GM23248 (cell line): ENCODE results near the gene KCNE4. TPM values are rescaled to one million over a fixed set of nuclear protein-coding genes. Genes with fewer than 3 reads are reported as not detected.

Source experiments
- DNase-seq: peaks from one replicate; pipeline ENCODE4 v3.0.0-alpha.2; 2015
- H2AFZ ChIP-seq: fragments of 200-600 bp; sonication (generic); 2 replicates; pipeline ENCODE4 v1.6.1; 2016; ENCODE audit warnings: antibody characterized with exemption
- H3F3A ChIP-seq: fragments of 200-600 bp; sonication (generic); 2 replicates; pipeline ENCODE4 v1.6.1; 2016; ENCODE audit warnings: mild to moderate bottlenecking, antibody characterized with exemption, mixed run types; ENCODE audit not compliant: insufficient read depth
- H3K27ac ChIP-seq: fragments of 200-600 bp; sonication (generic); 2 replicates; pipeline ENCODE4 v1.5.1; 2016; ENCODE audit warnings: mild to moderate bottlenecking
- H3K27me3 ChIP-seq: fragments of 200-600 bp; sonication (generic); replicated peaks from 2 replicates; pipeline ENCODE4 v1.6.1; 2016; ENCODE audit warnings: mild to moderate bottlenecking; ENCODE audit not compliant: insufficient read depth
- H3K36me3 ChIP-seq: fragments of 200-600 bp; sonication (generic); 2 replicates; pipeline ENCODE4 v1.6.1; 2016; ENCODE audit warnings: low read depth, mild to moderate bottlenecking
- H3K4me1 ChIP-seq: fragments of 200-600 bp; sonication (generic); 2 replicates; pipeline ENCODE4 v1.6.1; 2016; ENCODE audit warnings: mild to moderate bottlenecking; ENCODE audit not compliant: insufficient read depth
- H3K4me2 ChIP-seq: fragments of 200-600 bp; sonication (generic); one replicate; pipeline ENCODE4 v1.6.1; 2016; ENCODE audit warnings: mild to moderate bottlenecking; ENCODE audit not compliant: unreplicated experiment
- H3K4me3 ChIP-seq: fragments of 200-600 bp; sonication (generic); 2 replicates; pipeline ENCODE4 v1.5.1; 2016; ENCODE audit warnings: mild to moderate bottlenecking
- H3K79me2 ChIP-seq: fragments of 200-600 bp; sonication (generic); 2 replicates; pipeline ENCODE4 v1.6.1; 2016; ENCODE audit warnings: mild to moderate bottlenecking; ENCODE audit not compliant: insufficient read depth
- H3K9ac ChIP-seq: fragments of 200-600 bp; sonication (generic); 2 replicates; pipeline ENCODE4 v1.6.1; 2016; ENCODE audit warnings: mild to moderate bottlenecking
- H3K9me2 ChIP-seq: fragments of 200-600 bp; sonication (generic); 2 replicates; pipeline ENCODE4 v1.6.1; 2016; ENCODE audit warnings: mixed run types, mild to moderate bottlenecking, moderate library complexity; ENCODE audit not compliant: insufficient read depth
- H3K9me3 ChIP-seq: fragments of 200-600 bp; sonication (generic); one replicate; pipeline ENCODE4 v1.6.1; 2017; ENCODE audit warnings: low read depth
- H4K20me1 ChIP-seq: fragments of 200-600 bp; sonication (generic); 2 replicates; pipeline ENCODE4 v1.6.0; 2016; ENCODE audit not compliant: insufficient read depth
- EZH2 ChIP-seq: fragments of 200-600 bp; sonication (generic); IDR thresholded peaks from 2 replicates; pipeline ENCODE4 v1.6.1; 2018; ENCODE audit warnings: antibody characterized with exemption, mild to moderate bottlenecking; ENCODE audit not compliant: insufficient read depth, poor library complexity, severe bottlenecking
- EZH2phosphoT487 ChIP-seq: fragments of 200-600 bp; sonication (generic); IDR thresholded peaks from 2 replicates; pipeline ENCODE4 v1.6.1; 2018; ENCODE audit warnings: antibody characterized with exemption, moderate library complexity, mild to moderate bottlenecking, low read depth; ENCODE audit not compliant: insufficient read depth
- WGBS, 2 experiments: methylation state at CpG; one replicate each; pipeline ENCODE4 v1.1.6; 2015 to 2017; ENCODE audit warnings: low lambda C conversion rate in 2 of 2, low coverage in 1 of 2; ENCODE audit errors: missing lambda C conversion rate in 2 of 2; 5-methylcytosine and 5-hydroxymethylcytosine counted together
- in situ Hi-C: fragments of 300-500 bp; cut with MboI; formaldehyde crosslinking; loops from 2 replicates; pipeline ENCODE4 v1.15.0; 2020
- polyA plus RNA-seq: library from polyadenylated mRNA; unstranded; fragments of >200 nt; fragmentation: Nextera tagmentation; extraction: Ambion mirVana; gene quantifications from 2 replicates; pipeline ENCODE4 v1.2.1, GENCODE V29; 2016
- total RNA-seq: library from RNA; depleted of rRNA; stranded (reverse); fragments of >200 nt; shearing (Covaris generic); gene quantifications from 2 replicates; pipeline ENCODE4 v1.2.3, GENCODE V29; 2014

KCNE4 gene
- total and polyA plus RNA-seq, 2 experiments from 2014 or later, result 3.3 to 5.9 TPM

DNA sequence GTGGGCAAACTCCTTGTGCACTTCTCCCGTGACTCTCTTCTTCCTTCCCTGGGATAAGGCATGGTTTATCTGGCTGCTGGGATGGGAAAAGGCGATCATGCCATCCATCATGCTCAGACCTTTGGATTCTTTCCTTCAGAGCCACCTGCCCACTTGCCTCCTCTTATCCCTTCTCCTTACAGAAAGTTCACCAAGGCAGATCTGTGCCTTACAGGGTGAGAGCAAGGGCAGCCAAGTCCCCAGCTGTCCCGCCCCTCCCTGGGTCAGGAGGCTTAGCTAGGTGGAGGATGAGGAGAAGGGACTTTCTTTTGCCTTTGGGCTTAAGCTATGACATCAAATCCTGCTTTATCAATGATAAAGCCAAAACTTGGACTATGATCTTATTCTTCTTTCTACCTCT, 47.6 kb downstream of the KCNE4 start:
- no peaks in the 10 kb centered on the region for H3K27me3 ChIP-seq
- H3K27ac ChIP-seq, result peak overlapping the region; percentile 39; the same call in 1 of the 2 replicates
- no peaks in the 10 kb centered on the region for H4K20me1 ChIP-seq
- H3K4me2 ChIP-seq, result no peak overlapping the region
- H3F3A ChIP-seq, result 0 out of 2 replicates have a peak, but pooled peaks cover 5% of the 10 kb centered on the region
- WGBS, 2 experiments, result 83 to 87% methylated on average over 3 of the region's 3 CpGs
- H3K4me3 ChIP-seq, result no peak overlapping the region
- H3K9ac ChIP-seq, result no peak overlapping the region
- in situ Hi-C loops, result no loop called here
- H3K36me3 ChIP-seq, result no peaks in the 10 kb centered on the region
- no peaks in the 10 kb centered on the region for H3K9me3 ChIP-seq
- no peak for TF ChIP-seq EZH2
- no peak for TF ChIP-seq EZH2phosphoT487
- no peaks in the 10 kb centered on the region for H3K9me2 ChIP-seq
- H3K4me1 ChIP-seq, result peaks cover 13% of the 10 kb centered on the region
- no peaks in the 10 kb centered on the region for H3K79me2 ChIP-seq
- DNase-seq, result no peak
- no peak overlapping the region for H2AFZ ChIP-seq

DNA sequence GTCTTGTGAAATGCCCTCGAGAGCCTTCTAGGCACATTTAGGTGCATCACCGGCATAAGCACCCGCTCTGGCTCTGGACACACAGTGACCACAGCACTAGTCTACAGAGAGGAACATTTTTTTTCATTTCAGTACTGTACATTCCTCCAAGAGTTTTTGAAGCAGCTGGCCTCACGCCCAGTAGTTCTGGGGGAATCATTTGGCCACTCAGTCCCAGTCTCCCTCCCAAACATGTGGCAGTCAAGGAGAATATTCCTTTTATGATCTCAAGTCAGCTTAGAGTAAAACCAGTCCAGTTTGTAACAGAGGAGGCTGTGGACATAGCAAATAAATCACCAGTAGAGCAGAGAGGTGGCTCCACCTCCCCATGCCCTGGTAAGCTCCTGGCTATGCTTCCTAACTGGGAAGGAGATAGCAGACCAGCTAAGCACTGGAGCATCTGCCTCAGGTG, 48.1 kb downstream of the KCNE4 start:
- H3K9me2 ChIP-seq, result no peaks in the 10 kb centered on the region
- 18 to 19% methylated on average over 4 of the region's 4 CpGs for WGBS, 2 experiments
- in situ Hi-C loops, result loop anchor here (10.0 kb wide), 1 partner anchor 115 kb away; no protein-coding TSS in a partner anchor
- no peaks in the 10 kb centered on the region for H3K79me2 ChIP-seq
- no peaks in the 10 kb centered on the region for H3K27me3 ChIP-seq
- peaks cover 13% of the 10 kb centered on the region for H3K4me1 ChIP-seq
- 0 out of 2 replicates have a peak, but pooled peaks cover 5% of the 10 kb centered on the region for H3F3A ChIP-seq
- no peaks in the 10 kb centered on the region for H4K20me1 ChIP-seq
- peak overlapping the region; percentile 39; the same call in 1 of the 2 replicates for H3K27ac ChIP-seq
- H3K9ac ChIP-seq, result no peak overlapping the region
- H3K36me3 ChIP-seq, result no peaks in the 10 kb centered on the region
- H3K4me2 ChIP-seq, result no peak overlapping the region
- H3K9me3 ChIP-seq, result no peaks in the 10 kb centered on the region
- no peak overlapping the region for H2AFZ ChIP-seq
- peak; percentile 78 for DNase-seq
- H3K4me3 ChIP-seq, result no peak overlapping the region
- TF ChIP-seq EZH2phosphoT487 (no peak), EZH2 (no peak)

GRCh38 chr2:223101340-223102039, 49.5 kb downstream of the KCNE4 start:
- Histone ChIP-seq H2AFZ (no peak overlapping the region), H3F3A (0 out of 2 replicates have a peak, but pooled peaks cover 5% of the 10 kb centered on the region), H4K20me1 (no peaks in the 10 kb centered on the region), H3K79me2 (no peaks in the 10 kb centered on the region), H3K4me2 (no peak overlapping the region), H3K9me2 (no peaks in the 10 kb centered on the region), H3K27me3 (no peaks in the 10 kb centered on the region), H3K4me1 (peaks cover 13% of the 10 kb centered on the region), H3K27ac (no peak overlapping the region), H3K36me3 (no peaks in the 10 kb centered on the region), H3K4me3 (no peak overlapping the region), H3K9me3 (no peaks in the 10 kb centered on the region), H3K9ac (no peak overlapping the region)
- TF ChIP-seq EZH2phosphoT487, result no peak
- TF ChIP-seq EZH2, result no peak
- WGBS, 2 experiments, result 48 to 52% methylated on average over 4 of the region's 4 CpGs
- DNase-seq, result peak; percentile 57
- in situ Hi-C loops, result loop anchor here (10.0 kb wide), 1 partner anchor 117 kb away; no protein-coding TSS in a partner anchor

DNA sequence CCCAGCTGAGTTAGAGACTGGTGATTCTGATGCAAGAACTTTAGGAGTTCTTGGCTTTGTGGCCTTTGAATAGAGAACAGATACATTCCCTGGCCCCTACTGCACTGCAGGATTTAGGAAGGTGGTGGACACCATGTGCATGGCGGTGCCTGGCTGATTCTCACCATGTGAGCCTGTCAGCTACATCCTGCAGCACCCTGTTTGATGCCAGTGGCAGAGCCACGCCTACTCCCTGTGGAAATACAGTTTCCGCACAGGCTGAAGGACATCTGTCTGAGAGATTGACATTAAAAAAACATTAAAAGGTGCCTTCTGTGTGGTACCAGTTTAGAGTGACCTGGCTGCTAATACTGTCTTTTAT, 50.0 kb downstream of the KCNE4 start:
- Histone ChIP-seq H3K27ac (no peak overlapping the region), H2AFZ (no peak overlapping the region), H4K20me1 (no peaks in the 10 kb centered on the region), H3K79me2 (no peaks in the 10 kb centered on the region), H3K4me2 (no peak overlapping the region), H3K9ac (no peak overlapping the region), H3K4me1 (peaks cover 13% of the 10 kb centered on the region), H3K9me3 (no peaks in the 10 kb centered on the region), H3K27me3 (no peaks in the 10 kb centered on the region), H3F3A (0 out of 2 replicates have a peak, but pooled peaks cover 5% of the 10 kb centered on the region), H3K4me3 (no peak overlapping the region), H3K9me2 (no peaks in the 10 kb centered on the region), H3K36me3 (no peaks in the 10 kb centered on the region)
- in situ Hi-C loops, result loop anchor here (10.0 kb wide), 1 partner anchor 117 kb away; no protein-coding TSS in a partner anchor
- TF ChIP-seq EZH2phosphoT487 (no peak), EZH2 (no peak)
- no peak for DNase-seq
- 87 to 89% methylated on average over 3 of the region's 3 CpGs for WGBS, 2 experiments
